GM18511 (cell line): Measurements from ENCODE around the gene SCARB1.

ENCODE experiments used
- ATAC-seq: cut with Tn5 transposase; IDR thresholded peaks from one replicate; pipeline ENCODE4 v1.9.1; 2021; ENCODE audit warnings: mild to moderate bottlenecking, moderate library complexity; ENCODE audit not compliant: unreplicated experiment

SCARB1 gene

GRCh38 chr12:124865728-124866127 lies 2.1 kb upstream of the SCARB1 start:
- ATAC-seq = no peak

DNA sequence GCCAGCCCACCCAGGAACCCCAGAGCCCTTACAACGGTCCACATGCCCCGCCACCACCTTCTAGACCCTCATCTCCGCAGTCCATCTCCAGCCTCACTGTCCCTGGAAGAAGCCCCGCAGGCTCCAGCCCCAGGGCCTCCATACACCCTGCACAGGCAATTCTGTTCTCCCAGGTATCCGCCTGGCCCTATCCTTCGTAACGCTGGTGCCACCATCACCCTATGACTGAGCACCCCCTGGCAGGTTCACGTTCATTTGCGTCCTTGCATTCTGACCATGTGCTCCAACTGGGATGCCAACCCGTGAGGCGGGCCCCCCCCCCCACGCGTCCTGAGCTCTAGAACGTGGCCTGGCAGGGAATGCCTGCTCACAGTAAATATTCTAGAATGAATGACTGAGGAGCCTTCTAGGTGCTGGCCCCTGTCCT lies 675 bp upstream of the SCARB1 start:
- ATAC-seq = no peak

- ATAC-seq = peak; percentile 37
Measured at GRCh38 chr12:124862768-124863415, 772 bp downstream of the SCARB1 start.

DNA sequence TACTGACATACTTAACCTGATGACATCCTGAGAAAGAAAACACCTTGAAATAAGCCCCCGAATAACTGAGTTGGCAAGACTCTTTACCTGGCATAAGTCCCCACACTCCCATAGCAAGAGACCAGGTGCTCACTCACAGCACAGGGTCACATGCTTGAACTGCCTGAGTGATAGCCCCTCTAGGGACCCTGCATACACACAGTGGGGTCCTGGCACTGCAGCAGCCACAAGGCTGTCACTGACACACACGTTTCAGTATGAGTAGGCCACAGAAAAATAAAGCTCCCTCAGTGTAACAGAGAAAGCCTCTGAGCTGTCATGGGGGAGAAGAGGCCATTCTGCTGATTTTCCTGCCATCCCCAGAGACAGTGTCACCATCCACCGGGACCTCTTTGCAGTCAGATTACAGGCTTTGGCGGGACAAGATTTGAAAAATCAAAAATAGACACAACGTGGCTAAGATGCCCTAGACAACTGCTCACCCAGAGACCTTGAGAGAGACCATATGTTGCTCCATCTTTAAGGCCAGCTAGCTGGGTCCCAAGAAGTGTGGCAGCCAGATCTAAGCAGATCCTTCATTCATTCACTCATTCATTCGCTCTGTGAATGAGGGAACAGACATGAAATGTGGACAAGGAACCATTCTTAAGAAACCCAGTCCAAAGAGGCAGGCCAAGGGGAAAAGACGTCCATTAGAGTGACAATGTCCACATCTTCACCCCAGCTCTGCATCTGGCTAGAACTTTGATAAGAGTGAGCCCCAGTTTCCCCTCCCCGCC lies 1.6 kb downstream of the SCARB1 start:
- ATAC-seq = peak; percentile 27

- no peak for ATAC-seq
Measured at GRCh38 chr12:124861492-124861891, 2.2 kb downstream of the SCARB1 start.

- no peak for ATAC-seq
Measured at GRCh38 chr12:124857921-124858461, 5.7 kb downstream of the SCARB1 start.

DNA sequence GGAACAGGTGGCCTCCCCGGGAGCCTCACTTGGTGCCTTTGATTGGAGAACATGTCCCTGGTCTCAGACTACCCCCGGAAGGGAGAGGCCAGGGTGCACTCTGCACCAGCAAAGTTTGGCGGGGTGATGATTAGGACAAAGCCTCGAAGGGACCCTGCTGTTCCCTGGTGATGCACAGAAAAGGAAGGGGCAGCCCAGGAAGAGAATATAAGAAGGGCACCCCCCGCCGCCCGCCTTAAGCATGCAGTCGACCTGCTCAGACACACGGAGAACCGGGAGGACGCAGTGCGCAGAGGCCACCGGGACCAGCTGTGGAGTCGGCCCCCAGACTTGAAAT lies 6.9 kb downstream of the SCARB1 start:
- no peak for ATAC-seq

DNA sequence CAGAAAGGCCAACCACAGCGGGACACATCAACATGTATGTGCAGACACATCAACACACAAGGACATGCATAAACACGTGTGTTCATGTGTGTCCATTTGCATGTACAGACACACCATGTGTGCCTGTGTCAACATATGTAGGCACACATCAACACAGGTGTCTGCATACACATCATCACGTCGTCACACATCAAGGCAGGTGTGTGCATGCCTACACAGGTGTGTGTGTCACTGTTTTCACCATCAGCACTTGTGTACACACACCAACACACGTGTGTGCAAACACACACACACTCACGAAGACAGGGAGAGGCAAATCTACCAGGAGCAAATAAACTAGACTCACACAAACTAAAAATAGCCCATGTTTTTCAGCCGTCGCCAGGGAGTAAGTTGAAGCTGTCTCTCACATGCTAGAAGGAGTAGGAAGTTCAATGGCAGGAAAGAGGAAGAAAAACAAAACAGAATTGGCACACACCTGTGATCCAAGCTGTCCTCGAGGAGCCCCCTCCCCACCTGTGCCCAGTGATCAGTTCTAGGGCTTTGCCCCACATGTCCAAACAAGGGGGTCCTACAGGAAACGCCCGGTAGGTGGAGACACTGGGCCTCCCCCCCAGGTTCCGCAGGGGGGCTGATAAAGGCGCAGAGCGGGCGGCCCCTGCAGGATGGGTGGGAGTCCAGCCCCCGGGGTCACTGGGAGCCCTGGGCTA lies 7.4 kb downstream of the SCARB1 start:
- no peak for ATAC-seq

- ATAC-seq = no peak
Measured at GRCh38 chr12:124855275-124855957, 8.2 kb downstream of the SCARB1 start.

GRCh38 chr12:124854637-124855184 lies 9.0 kb downstream of the SCARB1 start:
- no peak for ATAC-seq

- ATAC-seq = no peak
Measured at GRCh38 chr12:124853781-124854636, 9.7 kb downstream of the SCARB1 start.

GRCh38 chr12:124852911-124853427 lies 10.7 kb downstream of the SCARB1 start:
- no peak for ATAC-seq

DNA sequence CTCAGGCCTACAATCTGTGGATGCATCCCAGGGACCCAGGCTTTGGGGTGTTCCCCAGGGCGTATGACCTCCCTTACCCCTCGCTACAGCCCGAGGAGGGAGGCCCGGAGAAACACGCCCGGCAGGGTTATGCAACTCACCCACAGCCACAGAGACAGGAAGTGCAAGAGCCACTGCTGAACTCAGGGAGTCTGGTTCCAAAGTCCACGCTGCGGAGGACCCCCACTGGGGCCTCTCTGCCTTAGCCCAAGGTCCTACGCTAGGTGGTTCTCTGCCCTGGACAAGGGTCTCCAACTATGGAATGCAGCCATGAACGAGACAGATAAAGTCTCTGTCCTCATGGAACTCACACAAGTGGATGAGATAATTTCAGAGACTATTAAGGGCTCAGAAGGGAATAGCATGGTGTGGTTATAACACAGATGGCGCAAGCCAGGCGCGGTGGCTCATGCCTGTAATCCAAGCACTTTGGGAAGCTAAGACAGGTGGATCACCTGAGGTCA lies 11.3 kb downstream of the SCARB1 start:
- no peak for ATAC-seq

DNA sequence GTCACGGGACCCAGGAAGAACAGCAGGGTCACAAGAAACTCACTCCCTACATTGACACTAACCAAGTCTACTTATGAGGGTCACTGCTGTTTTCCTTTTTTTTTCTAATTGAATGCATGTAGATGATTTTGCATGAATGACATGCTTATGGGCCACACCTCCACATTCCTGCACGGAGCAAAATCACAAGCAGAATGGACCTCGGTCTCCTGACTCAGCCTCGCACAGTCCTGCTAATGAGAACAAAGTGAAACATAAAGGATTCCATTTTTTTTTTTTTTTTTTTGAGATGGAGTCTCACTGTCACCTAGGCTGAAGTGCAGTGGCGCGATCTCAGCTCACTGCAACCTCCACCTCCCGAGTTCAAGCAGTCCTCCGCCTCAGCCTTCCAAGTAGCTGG lies 12.3 kb downstream of the SCARB1 start:
- ATAC-seq = no peak

DNA sequence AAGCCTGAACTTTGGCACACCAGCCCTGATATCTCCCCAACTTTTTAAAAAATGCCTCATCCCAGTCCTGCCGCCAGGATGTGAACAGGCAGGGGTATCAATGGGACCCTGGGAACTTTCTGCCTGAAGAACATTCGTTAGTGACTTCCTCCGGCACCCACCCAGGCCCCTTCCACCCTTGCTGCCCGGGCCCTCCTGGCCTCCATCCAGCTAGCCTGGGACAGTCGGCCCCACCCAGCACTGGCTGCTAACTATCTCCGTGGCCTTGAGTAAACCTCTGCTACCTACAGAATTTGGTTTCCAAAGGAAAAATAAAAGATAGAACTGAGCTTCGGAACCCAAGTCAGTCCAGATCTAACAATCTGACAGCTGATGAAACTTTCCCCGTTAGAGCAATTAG lies 14.3 kb downstream of the SCARB1 start:
- no peak for ATAC-seq

DNA sequence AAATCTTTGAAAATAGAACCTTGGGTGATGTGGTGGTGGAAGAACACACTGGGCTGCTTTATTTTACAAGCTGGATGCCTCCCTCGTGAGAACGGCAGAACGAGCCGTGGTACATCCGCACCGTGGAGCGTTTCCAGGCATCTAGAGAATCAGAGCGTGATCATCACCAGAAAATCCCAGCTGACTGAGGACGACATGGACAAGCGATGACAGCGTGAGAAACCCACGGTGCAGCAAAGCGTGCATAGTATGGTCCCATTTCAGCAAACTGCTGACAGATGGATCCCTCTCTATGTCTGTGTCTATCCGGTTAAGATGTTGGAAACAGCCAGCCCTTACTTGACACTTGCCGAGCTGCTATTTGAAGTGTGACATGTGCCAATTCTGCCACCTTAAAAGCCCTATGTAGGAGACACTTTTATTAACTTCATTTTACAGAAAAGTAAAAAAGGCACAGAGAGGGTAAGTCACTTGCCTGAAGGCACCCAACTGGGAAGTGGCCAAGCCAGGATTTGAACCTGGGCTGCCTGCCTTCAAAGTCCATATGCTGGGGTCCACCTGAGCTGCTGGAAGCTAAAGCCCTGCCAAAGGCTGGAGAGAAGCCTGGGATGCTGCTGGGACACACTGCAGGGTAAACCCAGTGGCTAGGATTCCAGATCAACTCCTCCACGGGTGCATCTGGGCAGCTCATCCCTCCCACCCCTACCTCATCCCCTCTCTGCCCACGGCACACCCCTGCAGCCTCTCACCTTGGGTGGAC lies 14.9 kb downstream of the SCARB1 start:
- ATAC-seq = no peak

GRCh38 chr12:124847113-124848074 lies 16.3 kb downstream of the SCARB1 start:
- ATAC-seq = no peak
